ENCODE measurements around the gene DBX2.

The DBX2 gene

DNA sequence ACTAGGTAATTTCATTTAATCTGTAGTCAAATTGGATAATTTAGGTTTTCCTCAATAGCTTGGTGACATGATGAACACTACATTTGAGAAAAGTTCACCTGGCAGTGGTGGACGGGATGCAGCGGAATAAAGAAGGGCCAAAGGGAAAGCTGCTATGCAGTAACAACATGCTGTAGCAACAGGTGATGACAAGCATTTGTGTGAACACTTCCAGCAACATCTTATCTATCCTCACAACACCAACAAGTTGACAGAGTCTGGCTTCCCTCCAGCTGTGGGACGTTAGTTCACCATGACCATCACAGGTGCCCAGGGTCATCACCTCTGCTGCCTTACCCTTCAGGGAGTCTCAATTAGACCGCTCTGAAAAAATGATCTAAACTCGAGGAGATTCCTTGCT is 8.3 kb downstream of the DBX2 start:
- no peak overlapping the region for H3K4me3 ChIP-seq (replicated peaks; ENCODE audit: low read depth, low read length)
- no peak for DNase-seq (ENCODE audit: low read depth)
- TF ChIP-seq CTCF (IDR thresholded peaks at IDR 0.05; ENCODE audit: low read length, missing control alignments): no peak

GRCh38 chr12:45040977-45041376 is 9.9 kb downstream of the DBX2 start:
- TF ChIP-seq CTCF (IDR thresholded peaks at IDR 0.05; ENCODE audit: low read length, missing control alignments): no peak
- DNase-seq (ENCODE audit: low read depth): no peak
- no peak overlapping the region for H3K4me3 ChIP-seq (replicated peaks; ENCODE audit: low read depth, low read length)

DNA sequence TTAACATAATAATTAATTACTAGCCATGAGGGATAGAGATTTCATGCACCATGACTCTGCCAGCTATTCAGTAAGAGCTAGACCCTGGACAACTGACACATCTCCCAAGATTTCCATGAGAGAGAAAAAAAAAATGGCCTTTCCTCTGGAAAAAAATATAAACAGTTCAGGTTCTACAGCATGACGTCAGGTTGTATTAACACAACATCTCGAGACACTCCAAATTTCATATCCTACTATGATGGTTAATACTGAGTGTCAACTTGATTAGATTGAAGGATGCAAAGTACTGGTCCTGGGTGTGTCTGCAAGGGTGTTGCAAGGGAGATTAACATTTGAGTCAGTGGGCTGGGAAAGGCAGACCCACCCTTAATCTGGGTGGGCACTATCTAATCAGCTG is 11.1 kb downstream of the DBX2 start:
- no peak for DNase-seq (ENCODE audit: low read depth)
- H3K4me3 ChIP-seq (replicated peaks; ENCODE audit: low read depth, low read length): no peak overlapping the region
- TF ChIP-seq CTCF (IDR thresholded peaks at IDR 0.05; ENCODE audit: low read length, missing control alignments): no peak

- no peak for DNase-seq (ENCODE audit: low read depth)
- no peak overlapping the region for H3K4me3 ChIP-seq (replicated peaks; ENCODE audit: low read depth, low read length)
- no peak for TF ChIP-seq CTCF (IDR thresholded peaks at IDR 0.05; ENCODE audit: low read length, missing control alignments)
Measured at GRCh38 chr12:45034861-45035265, 16.0 kb downstream of the DBX2 start.

- no peak for TF ChIP-seq CTCF (IDR thresholded peaks at IDR 0.05; ENCODE audit: low read length, missing control alignments)
- H3K4me3 ChIP-seq (replicated peaks; ENCODE audit: low read depth, low read length): no peak overlapping the region
- no peak for DNase-seq (ENCODE audit: low read depth)
Measured at GRCh38 chr12:45017916-45018315, 33.0 kb downstream of the DBX2 start.

GRCh38 chr12:45014396-45014795 is 36.5 kb downstream of the DBX2 start:
- no peak for TF ChIP-seq CTCF (IDR thresholded peaks at IDR 0.05; ENCODE audit: low read length, missing control alignments)
- no peak overlapping the region for H3K4me3 ChIP-seq (replicated peaks; ENCODE audit: low read depth, low read length)
- DNase-seq (ENCODE audit: low read depth): no peak

DNA sequence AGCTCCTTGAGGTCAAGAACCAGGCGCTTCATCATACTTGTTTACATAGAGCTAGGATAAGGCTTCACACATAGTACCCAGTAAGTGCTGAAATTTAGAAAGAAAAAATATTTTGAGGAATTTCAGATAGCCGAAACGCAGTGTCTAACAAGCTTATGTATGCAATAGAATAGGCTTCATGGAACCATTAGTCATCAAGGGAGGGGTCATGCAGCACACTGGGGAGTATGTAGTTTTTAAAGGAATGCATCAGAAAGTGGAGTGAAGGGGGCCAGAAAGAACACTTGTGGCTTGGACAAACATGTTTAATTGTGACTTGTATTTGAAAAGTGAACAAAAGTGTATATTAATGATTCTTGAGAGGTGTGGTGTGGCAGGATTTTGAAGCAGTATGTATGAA is 38.1 kb downstream of the DBX2 start:
- no peak for TF ChIP-seq CTCF (IDR thresholded peaks at IDR 0.05; ENCODE audit: low read length, missing control alignments)
- no peak overlapping the region for H3K4me3 ChIP-seq (replicated peaks; ENCODE audit: low read depth, low read length)
- no peak for DNase-seq (ENCODE audit: low read depth)

Measured in fibroblast of pulmonary artery (primary cell).